HepG2 (cell line): ENCODE measurements around the gene CCNL1. TPM values are rescaled to one million over a fixed set of nuclear protein-coding genes. Genes with fewer than 3 reads are reported as not detected.

Experiments used
- AGO2 ChIP-seq: fragments of 200-400 bp; formaldehyde crosslinking; optimal IDR thresholded peaks from 2 replicates; pipeline ENCODE3; 2017; ENCODE audit warnings: mild to moderate bottlenecking, low read depth, low read length, moderate library complexity
- ELF3 ChIP-seq: IDR thresholded peaks from 2 replicates; pipeline ENCODE4 v1.6.1; 2016; ENCODE audit warnings: missing genetic modification reagents, missing compliant biosample characterization
- FOSL2 ChIP-seq: sonication (generic); formaldehyde crosslinking; IDR thresholded peaks from 2 replicates; pipeline ENCODE4 v1.4.0; 2020; ENCODE audit warnings: missing genetic modification reagents
- KAT7 ChIP-seq: IDR thresholded peaks from 2 replicates; pipeline ENCODE4 v1.6.1; 2018; ENCODE audit warnings: borderline replicate concordance, missing compliant biosample characterization
- KLF11 ChIP-seq: IDR thresholded peaks from 2 replicates; pipeline ENCODE4 v1.6.1; 2016; ENCODE audit warnings: missing compliant biosample characterization
- MED8 ChIP-seq: sonication (generic); formaldehyde crosslinking; IDR thresholded peaks from 2 replicates; pipeline ENCODE4 v1.8.1; 2023; ENCODE audit warnings: mild to moderate bottlenecking, missing genetic modification reagents; ENCODE audit not compliant: insufficient replicate concordance
- RARG ChIP-seq: sonication (generic); formaldehyde crosslinking; IDR thresholded peaks from 2 replicates; pipeline ENCODE4 v1.4.0; 2020; ENCODE audit warnings: low read depth, mild to moderate bottlenecking, missing genetic modification reagents
- RELA ChIP-seq: sonication (generic); formaldehyde crosslinking; IDR thresholded peaks from 2 replicates; pipeline ENCODE4 v1.4.0; 2020; ENCODE audit warnings: missing genetic modification reagents
- SIN3A ChIP-seq: IDR thresholded peaks from 2 replicates; pipeline ENCODE4 v1.6.1; 2011; ENCODE audit warnings: low read depth, mild to moderate bottlenecking, control low read depth, low read length, borderline replicate concordance
- SP140L ChIP-seq: sonication (generic); formaldehyde crosslinking; IDR thresholded peaks from 2 replicates; pipeline ENCODE4 v1.4.0; 2020; ENCODE audit warnings: missing genetic modification reagents, borderline replicate concordance
- SRF ChIP-seq: IDR thresholded peaks from 2 replicates; pipeline ENCODE4 v1.6.1; 2011; ENCODE audit warnings: mild to moderate bottlenecking, low read depth, low read length, moderate library complexity
- ZNF549 ChIP-seq: sonication (generic); formaldehyde crosslinking; IDR thresholded peaks from 2 replicates; pipeline ENCODE4 v1.5.0; 2020; ENCODE audit warnings: missing genetic modification reagents
- ZNF644 ChIP-seq: IDR thresholded peaks from 2 replicates; pipeline ENCODE4 v1.6.1; 2016; ENCODE audit warnings: low read depth
- ZNF75D ChIP-seq: sonication (generic); formaldehyde crosslinking; IDR thresholded peaks from 2 replicates; pipeline ENCODE4 v1.8.1; 2023; ENCODE audit warnings: missing genetic modification reagents, mild to moderate bottlenecking, borderline replicate concordance
- ZNF83 ChIP-seq: sonication (generic); formaldehyde crosslinking; IDR thresholded peaks from 2 replicates; pipeline ENCODE4 v1.4.0; 2020; ENCODE audit warnings: missing genetic modification reagents, mild to moderate bottlenecking, borderline replicate concordance
- polyA plus RNA-seq, 8 experiments: library from polyadenylated mRNA; depleted of rRNA in 3 of 8; stranded (reverse) in 7 of 8; unstranded in 1 of 8; fragments of >200 nt; fragmentation: Illumina TruSeq in 4 of 8; extraction: Trizol in 4 of 8; gene quantifications; 2 replicates each; pipeline versions ENCODE4 v1.2.1 to v1.2.3, GENCODE V29; 2011 to 2016; ENCODE audit warnings: low read depth in 4 of 8, missing spikeins in 1 of 8, mixed read lengths in 1 of 8; ENCODE audit not compliant: insufficient read depth in 1 of 8
- total RNA-seq, 5 experiments: library from RNA; depleted of rRNA; stranded (reverse); fragments of >200 nt; fragmentation: Illumina TruSeq; extraction: Trizol; gene quantifications; 2 replicates each; pipeline ENCODE4 v1.2.3, GENCODE V29; 2016; ENCODE audit warnings: low read depth in 1 of 5
- TF ChIP-seq, protein P1 (sequence below): sonication (generic); formaldehyde crosslinking; IDR thresholded peaks from 2 replicates; pipeline ENCODE4 v1.5.0; 2020; ENCODE audit warnings: mild to moderate bottlenecking, missing genetic modification reagents, moderate library complexity
- TF ChIP-seq, protein P2 (sequence below): sonication (generic); formaldehyde crosslinking; IDR thresholded peaks from 2 replicates; pipeline ENCODE4 v1.4.0; 2020; ENCODE audit warnings: missing genetic modification reagents, borderline replicate concordance
- TF ChIP-seq, protein P3 (sequence below): sonication (generic); formaldehyde crosslinking; IDR thresholded peaks from 2 replicates; pipeline ENCODE4 v1.8.0; 2022; ENCODE audit warnings: mild to moderate bottlenecking, missing genetic modification reagents

Gene CCNL1
- total and polyA plus RNA-seq, 2 of the 13 experiments (the other 11 are each of a cell fraction or from before 2014, with no cell fraction given) = 151 to 303 TPM

DNA sequence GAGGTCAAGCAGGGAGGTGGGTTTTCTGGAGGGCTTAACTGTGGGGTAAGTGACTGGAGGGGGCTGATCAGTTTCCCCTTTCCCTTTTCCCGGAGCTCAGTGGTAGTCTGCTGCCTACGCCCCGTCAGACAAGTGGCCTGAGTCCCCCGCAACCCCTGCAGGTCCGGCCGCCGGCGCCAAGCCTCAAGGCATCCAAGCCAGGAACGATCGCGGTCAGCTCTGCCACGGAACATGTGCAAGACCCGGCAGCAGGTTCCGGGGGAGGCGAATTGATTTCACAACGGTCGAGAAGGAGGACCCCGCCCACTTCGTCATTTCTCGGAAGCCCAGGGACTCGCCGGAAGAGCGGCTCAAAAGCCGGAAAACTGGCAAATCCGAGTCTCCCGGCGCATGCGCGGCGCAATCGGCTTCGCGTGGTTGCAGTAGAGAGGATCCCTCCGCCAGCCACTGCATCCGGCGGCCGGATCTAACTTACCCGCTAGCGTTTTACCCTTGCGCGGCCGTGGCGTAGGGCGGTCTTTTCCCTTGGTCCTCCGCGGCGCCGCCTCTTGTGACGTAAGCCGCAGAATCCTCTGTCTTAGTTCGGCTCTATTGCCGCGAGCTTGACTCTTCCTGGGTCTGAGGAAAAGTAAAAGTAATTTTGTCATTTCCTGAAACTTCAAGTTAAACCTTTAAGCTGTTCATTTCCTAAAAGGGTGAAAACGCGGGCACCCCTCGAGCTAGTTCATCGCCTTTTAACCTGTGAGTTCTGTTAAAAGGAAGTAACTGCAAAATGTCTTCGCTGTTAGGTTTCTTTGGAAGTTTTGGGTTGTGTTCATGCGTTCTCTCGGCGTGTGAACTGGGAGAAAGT, 14.9 kb upstream of the CCNL1 start (continued):
- TF ChIP-seq KLF11 (CRISPR knock-in tag) (peak; percentile 88), RELA (no peak; the same call in 1 of the 2 replicates), RARG (CRISPR knock-in tag) (peak; percentile 99), SRF (no peak), KAT7 (CRISPR knock-in tag) (peak; percentile 91; the same call in 1 of the 2 replicates), AGO2 (peak; percentile 39), FOSL2 (CRISPR knock-in tag) (peak; percentile 68), SP140L (CRISPR knock-in tag) (peak; percentile 91; the same call in 1 of the 2 replicates), SIN3A (peak; percentile 89; the same call in 1 of the 2 replicates), ELF3 (CRISPR knock-in tag) (peak; percentile 97), ZNF644 (no peak), ZNF83 (CRISPR knock-in tag) (no peak; the same call in 1 of the 2 replicates), ZNF75D (CRISPR knock-in tag) (no peak), MED8 (peak; percentile 97), ZNF549 (CRISPR knock-in tag) (0 out of 2 replicates have a peak, but pooled peaks have one; percentile 6)
- TF ChIP-seq, protein P1, sequence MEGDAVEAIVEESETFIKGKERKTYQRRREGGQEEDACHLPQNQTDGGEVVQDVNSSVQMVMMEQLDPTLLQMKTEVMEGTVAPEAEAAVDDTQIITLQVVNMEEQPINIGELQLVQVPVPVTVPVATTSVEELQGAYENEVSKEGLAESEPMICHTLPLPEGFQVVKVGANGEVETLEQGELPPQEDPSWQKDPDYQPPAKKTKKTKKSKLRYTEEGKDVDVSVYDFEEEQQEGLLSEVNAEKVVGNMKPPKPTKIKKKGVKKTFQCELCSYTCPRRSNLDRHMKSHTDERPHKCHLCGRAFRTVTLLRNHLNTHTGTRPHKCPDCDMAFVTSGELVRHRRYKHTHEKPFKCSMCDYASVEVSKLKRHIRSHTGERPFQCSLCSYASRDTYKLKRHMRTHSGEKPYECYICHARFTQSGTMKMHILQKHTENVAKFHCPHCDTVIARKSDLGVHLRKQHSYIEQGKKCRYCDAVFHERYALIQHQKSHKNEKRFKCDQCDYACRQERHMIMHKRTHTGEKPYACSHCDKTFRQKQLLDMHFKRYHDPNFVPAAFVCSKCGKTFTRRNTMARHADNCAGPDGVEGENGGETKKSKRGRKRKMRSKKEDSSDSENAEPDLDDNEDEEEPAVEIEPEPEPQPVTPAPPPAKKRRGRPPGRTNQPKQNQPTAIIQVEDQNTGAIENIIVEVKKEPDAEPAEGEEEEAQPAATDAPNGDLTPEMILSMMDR (CRISPR knock-in tag) = no peak; the same call in 1 of the 2 replicates
- TF ChIP-seq, protein P2, sequence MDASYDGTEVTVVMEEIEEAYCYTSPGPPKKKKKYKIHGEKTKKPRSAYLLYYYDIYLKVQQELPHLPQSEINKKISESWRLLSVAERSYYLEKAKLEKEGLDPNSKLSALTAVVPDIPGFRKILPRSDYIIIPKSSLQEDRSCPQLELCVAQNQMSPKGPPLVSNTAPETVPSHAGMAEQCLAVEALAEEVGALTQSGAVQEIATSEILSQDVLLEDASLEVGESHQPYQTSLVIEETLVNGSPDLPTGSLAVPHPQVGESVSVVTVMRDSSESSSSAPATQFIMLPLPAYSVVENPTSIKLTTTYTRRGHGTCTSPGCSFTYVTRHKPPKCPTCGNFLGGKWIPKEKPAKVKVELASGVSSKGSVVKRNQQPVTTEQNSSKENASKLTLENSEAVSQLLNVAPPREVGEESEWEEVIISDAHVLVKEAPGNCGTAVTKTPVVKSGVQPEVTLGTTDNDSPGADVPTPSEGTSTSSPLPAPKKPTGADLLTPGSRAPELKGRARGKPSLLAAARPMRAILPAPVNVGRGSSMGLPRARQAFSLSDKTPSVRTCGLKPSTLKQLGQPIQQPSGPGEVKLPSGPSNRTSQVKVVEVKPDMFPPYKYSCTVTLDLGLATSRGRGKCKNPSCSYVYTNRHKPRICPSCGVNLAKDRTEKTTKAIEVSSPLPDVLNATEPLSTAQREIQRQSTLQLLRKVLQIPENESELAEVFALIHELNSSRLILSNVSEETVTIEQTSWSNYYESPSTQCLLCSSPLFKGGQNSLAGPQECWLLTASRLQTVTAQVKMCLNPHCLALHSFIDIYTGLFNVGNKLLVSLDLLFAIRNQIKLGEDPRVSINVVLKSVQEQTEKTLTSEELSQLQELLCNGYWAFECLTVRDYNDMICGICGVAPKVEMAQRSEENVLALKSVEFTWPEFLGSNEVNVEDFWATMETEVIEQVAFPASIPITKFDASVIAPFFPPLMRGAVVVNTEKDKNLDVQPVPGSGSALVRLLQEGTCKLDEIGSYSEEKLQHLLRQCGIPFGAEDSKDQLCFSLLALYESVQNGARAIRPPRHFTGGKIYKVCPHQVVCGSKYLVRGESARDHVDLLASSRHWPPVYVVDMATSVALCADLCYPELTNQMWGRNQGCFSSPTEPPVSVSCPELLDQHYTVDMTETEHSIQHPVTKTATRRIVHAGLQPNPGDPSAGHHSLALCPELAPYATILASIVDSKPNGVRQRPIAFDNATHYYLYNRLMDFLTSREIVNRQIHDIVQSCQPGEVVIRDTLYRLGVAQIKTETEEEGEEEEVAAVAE (CRISPR knock-in tag) = no peak; the same call in 1 of the 2 replicates
- TF ChIP-seq, protein P3, sequence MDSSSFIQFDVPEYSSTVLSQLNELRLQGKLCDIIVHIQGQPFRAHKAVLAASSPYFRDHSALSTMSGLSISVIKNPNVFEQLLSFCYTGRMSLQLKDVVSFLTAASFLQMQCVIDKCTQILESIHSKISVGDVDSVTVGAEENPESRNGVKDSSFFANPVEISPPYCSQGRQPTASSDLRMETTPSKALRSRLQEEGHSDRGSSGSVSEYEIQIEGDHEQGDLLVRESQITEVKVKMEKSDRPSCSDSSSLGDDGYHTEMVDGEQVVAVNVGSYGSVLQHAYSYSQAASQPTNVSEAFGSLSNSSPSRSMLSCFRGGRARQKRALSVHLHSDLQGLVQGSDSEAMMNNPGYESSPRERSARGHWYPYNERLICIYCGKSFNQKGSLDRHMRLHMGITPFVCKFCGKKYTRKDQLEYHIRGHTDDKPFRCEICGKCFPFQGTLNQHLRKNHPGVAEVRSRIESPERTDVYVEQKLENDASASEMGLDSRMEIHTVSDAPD = peak; percentile 83; the same call in 1 of the 2 replicates
